Measurements from ENCODE around the gene ADIPOR1. TPM values are rescaled to one million over a fixed set of nuclear protein-coding genes. Genes with fewer than 3 reads are reported as not detected.
A peak's percentile ranks its signal among the peaks of the same experiment; 100 is the strongest.

Gene ADIPOR1
- total RNA-seq, 2 donors from 2014 or later, result 86.0 to 148 TPM

- TF ChIP-seq CTCF (IDR thresholded peaks at IDR 0.05), result no peak
- no peak for TF ChIP-seq POLR2AphosphoS5 (IDR thresholded peaks at IDR 0.05)
- TF ChIP-seq POLR2A (IDR thresholded peaks at IDR 0.05), result no peak
- intact Hi-C loops (cut with DNase I), result no loop called here
- WGBS, result 82% methylated on average over 3 of the region's 3 CpGs
- Histone ChIP-seq H3K27me3 (replicated peaks; ENCODE audit: insufficient read depth) (no peaks in the 10 kb centered on the region), H3K27ac (no peak overlapping the region), H3K9me3 (no peaks in the 10 kb centered on the region), H3K4me1 (replicated peaks) (no peaks in the 10 kb centered on the region), H3K36me3 (no peaks in the 10 kb centered on the region), H3K4me3 (no peak overlapping the region)
- DNase-seq (ENCODE audit: low spot score), result no peak
Observed at GRCh38 chr1:202935844-202936243, 22.3 kb downstream of the ADIPOR1 start.

GRCh38 chr1:202934755-202935154 lies 23.4 kb downstream of the ADIPOR1 start:
- H3K4me3 ChIP-seq, result no peak overlapping the region
- TF ChIP-seq POLR2AphosphoS5 (IDR thresholded peaks at IDR 0.05), result no peak
- TF ChIP-seq CTCF (IDR thresholded peaks at IDR 0.05), result no peak
- TF ChIP-seq POLR2A (IDR thresholded peaks at IDR 0.05), result no peak
- H3K27ac ChIP-seq, result no peak overlapping the region
- 81% methylated on average over 3 of the region's 3 CpGs for WGBS
- intact Hi-C loops (cut with DNase I), result no loop called here
- no peaks in the 10 kb centered on the region for H3K27me3 ChIP-seq (replicated peaks; ENCODE audit: insufficient read depth)
- H3K9me3 ChIP-seq, result no peaks in the 10 kb centered on the region
- H3K4me1 ChIP-seq (replicated peaks), result no peaks in the 10 kb centered on the region
- no peaks in the 10 kb centered on the region for H3K36me3 ChIP-seq
- no peak for DNase-seq (ENCODE audit: low spot score)

- DNase-seq (ENCODE audit: low spot score), result no peak
- WGBS, result 88% methylated on average over 2 of the region's 2 CpGs
- TF ChIP-seq POLR2A (IDR thresholded peaks at IDR 0.05) (no peak), CTCF (IDR thresholded peaks at IDR 0.05) (no peak), POLR2AphosphoS5 (IDR thresholded peaks at IDR 0.05) (no peak)
- Histone ChIP-seq H3K9me3 (no peaks in the 10 kb centered on the region), H3K27ac (no peak overlapping the region), H3K27me3 (replicated peaks; ENCODE audit: insufficient read depth) (no peaks in the 10 kb centered on the region), H3K4me3 (no peak overlapping the region), H3K36me3 (no peaks in the 10 kb centered on the region), H3K4me1 (replicated peaks) (no peaks in the 10 kb centered on the region)
- intact Hi-C loops (cut with DNase I), result no loop called here
Observed at GRCh38 chr1:202932476-202932875, 25.6 kb downstream of the ADIPOR1 start.

GRCh38 chr1:202926581-202927491 lies 31.3 kb downstream of the ADIPOR1 start, which contains the start of gene KLHL12:
KLHL12 (minus strand) TSS chr1:202927234; CDS start chr1:202925162, 2,072 bp downstream.
- Histone ChIP-seq H3K27ac (peak within 1 kb of the TSS; percentile 91 to 97), H3K36me3 (no peaks in the 10 kb centered on the region), H3K9me3 (no peaks in the 10 kb centered on the region), H3K4me3 (peak within 1 kb of the TSS; percentile 52 to 93), H3K4me1 (replicated peaks) (no peaks in the 10 kb centered on the region), H3K27me3 (replicated peaks; ENCODE audit: insufficient read depth) (no peaks in the 10 kb centered on the region)
- peak; percentile 95 for TF ChIP-seq POLR2AphosphoS5 (IDR thresholded peaks at IDR 0.05)
- TF ChIP-seq CTCF (IDR thresholded peaks at IDR 0.05), result peak; percentile 25 to 75 (median 57)
- TF ChIP-seq POLR2A (IDR thresholded peaks at IDR 0.05), result peak; percentile 87
- intact Hi-C loops (cut with DNase I), result loop anchor here (5.0 kb wide), 1 partner anchor 80 kb away; the partner anchor contains the start of gene TMEM183A
- peak; percentile 96 for DNase-seq (ENCODE audit: low spot score)
- under 1% methylated on average over 52 of the region's 57 CpGs for WGBS
